Measurements from ENCODE around the gene NRP2.

NRP2 gene

GRCh38 chr2:205752924-205753323 lies 70.6 kb downstream of the NRP2 start:
- DNase-seq (ENCODE audit: low spot score) = no peak

GRCh38 chr2:205754285-205754923 lies 72.1 kb downstream of the NRP2 start:
- no peak for DNase-seq (ENCODE audit: low spot score)

GRCh38 chr2:205754924-205755321 lies 72.6 kb downstream of the NRP2 start:
- DNase-seq (ENCODE audit: low spot score) = no peak

GRCh38 chr2:205755923-205756322 lies 73.6 kb downstream of the NRP2 start:
- no peak for DNase-seq (ENCODE audit: low spot score)

GRCh38 chr2:205757271-205757670 lies 75.0 kb downstream of the NRP2 start:
- DNase-seq (ENCODE audit: low spot score) = no peak

- DNase-seq (ENCODE audit: low spot score) = no peak
Observed at GRCh38 chr2:205758051-205758450, 75.8 kb downstream of the NRP2 start.

- DNase-seq (ENCODE audit: low spot score) = no peak
Observed at GRCh38 chr2:205758500-205758899, 76.2 kb downstream of the NRP2 start.

- no peak for DNase-seq (ENCODE audit: low spot score)
Observed at GRCh38 chr2:205759257-205759656, 77.0 kb downstream of the NRP2 start.

GRCh38 chr2:205759732-205760131 lies 77.4 kb downstream of the NRP2 start:
- DNase-seq (ENCODE audit: low spot score) = no peak

GRCh38 chr2:205760157-205760556 lies 77.9 kb downstream of the NRP2 start:
- no peak for DNase-seq (ENCODE audit: low spot score)

GRCh38 chr2:205761421-205761820 lies 79.1 kb downstream of the NRP2 start:
- DNase-seq (ENCODE audit: low spot score) = no peak

- no peak for DNase-seq (ENCODE audit: low spot score)
Observed at GRCh38 chr2:205762881-205763280, 80.6 kb downstream of the NRP2 start.

- no peak for DNase-seq (ENCODE audit: low spot score)
Observed at GRCh38 chr2:205763708-205764211, 81.5 kb downstream of the NRP2 start.

GRCh38 chr2:205764270-205764746 lies 82.0 kb downstream of the NRP2 start:
- DNase-seq (ENCODE audit: low spot score) = no peak

GRCh38 chr2:205765151-205765550 lies 82.8 kb downstream of the NRP2 start:
- no peak for DNase-seq (ENCODE audit: low spot score)

GRCh38 chr2:205766779-205767359 lies 84.6 kb downstream of the NRP2 start:
- peak; percentile 42 for DNase-seq (ENCODE audit: low spot score)

- no peak for DNase-seq (ENCODE audit: low spot score)
Observed at GRCh38 chr2:205767617-205768016, 85.3 kb downstream of the NRP2 start.

GRCh38 chr2:205768341-205768740 lies 86.0 kb downstream of the NRP2 start:
- DNase-seq (ENCODE audit: low spot score) = no peak

GRCh38 chr2:205768815-205769494 lies 86.7 kb downstream of the NRP2 start:
- DNase-seq (ENCODE audit: low spot score) = no peak

GRCh38 chr2:205769495-205769850 lies 87.2 kb downstream of the NRP2 start:
- DNase-seq (ENCODE audit: low spot score) = no peak

GRCh38 chr2:205769879-205770278 lies 87.6 kb downstream of the NRP2 start:
- DNase-seq (ENCODE audit: low spot score) = no peak

- DNase-seq (ENCODE audit: low spot score) = no peak
Observed at GRCh38 chr2:205770577-205770976, 88.3 kb downstream of the NRP2 start.

GRCh38 chr2:205771031-205771430 lies 88.7 kb downstream of the NRP2 start:
- DNase-seq (ENCODE audit: low spot score) = no peak

All from CD4-positive, alpha-beta T cell treated with Interleukin-15 for 4 hours (primary cell).